Gastroesophageal sphincter (tissue), 4 donors: Measurements from ENCODE around the gene LATS2. TPM values are rescaled to one million over a fixed set of nuclear protein-coding genes. Genes with fewer than 3 reads are reported as not detected.

ENCODE experiments used
- ATAC-seq: fragments of 150-250 bp; one replicate; pipeline ENCODE4 v1.9.1; 2016; ENCODE audit warnings: mild to moderate bottlenecking, moderate library complexity
- H3K27ac ChIP-seq, 4 donors: fragments of 200-600 bp; sonication (generic) in 3 of 4; 1 replicate in 3 of 4; 2 replicates in 1 of 4; pipeline ENCODE4 v1.5.1; 2016 to 2019
- H3K27me3 ChIP-seq: fragments of 200-600 bp; sonication (generic); one replicate; pipeline ENCODE4 v1.5.1; 2019
- H3K36me3 ChIP-seq, 2 donors: fragments of 200-600 bp; sonication (generic); one replicate each; pipeline ENCODE4 v1.5.1; 2019; ENCODE audit warnings: control low read depth in 1 of 2
- H3K4me1 ChIP-seq, 3 donors: fragments of 200-600 bp; sonication (generic); 1 replicate in 2 of 3; 2 replicates in 1 of 3; pipeline ENCODE4 v1.5.1; 2016 to 2019; ENCODE audit warnings: control low read depth in 2 of 3
- H3K4me3 ChIP-seq, 2 donors: fragments of 200-600 bp; sonication (generic); one replicate each; pipeline ENCODE4 v1.5.1; 2019; ENCODE audit warnings: mild to moderate bottlenecking in 1 of 2, moderate library complexity in 1 of 2
- H3K9me3 ChIP-seq, 3 donors: fragments of 200-600 bp; sonication (generic); one replicate each; pipeline ENCODE4 v1.5.1; 2017 to 2019; ENCODE audit warnings: control low read depth in 2 of 3
- CTCF ChIP-seq, 4 experiments: fragments of 200-600 bp in 2 of 4; fragments of 450-650 bp in 2 of 4; sonication (generic) in 1 of 4; IDR thresholded peaks; one replicate each; pipeline ENCODE4 v1.5.1; 2017 to 2019; ENCODE audit warnings: antibody characterized with exemption in 4 of 4, mild to moderate bottlenecking in 2 of 4, moderate library complexity in 2 of 4
- EP300 ChIP-seq: sonication (generic); formaldehyde crosslinking; IDR thresholded peaks from one replicate; pipeline ENCODE4 v1.6.1; 2017; ENCODE audit warnings: antibody characterized with exemption, mild to moderate bottlenecking
- POLR2A ChIP-seq, 2 donors: fragments of 450-650 bp; IDR thresholded peaks; one replicate each; pipeline ENCODE4 v1.6.1; 2017; ENCODE audit warnings: antibody characterized with exemption in 2 of 2, mild to moderate bottlenecking in 2 of 2, moderate library complexity in 1 of 2
- POLR2AphosphoS5 ChIP-seq: sonication (generic); formaldehyde crosslinking; IDR thresholded peaks from one replicate; pipeline ENCODE4 v1.6.1; 2017; ENCODE audit warnings: antibody characterized with exemption
- WGBS, 2 donors: methylation state at CpG; one replicate each; pipeline ENCODE4 v1.1.5; 2018; ENCODE audit warnings: low coverage in 1 of 2; 5-methylcytosine and 5-hydroxymethylcytosine counted together
- total RNA-seq, 4 donors: library from RNA; depleted of rRNA; stranded (reverse); fragments of >200 nt; gene quantifications; one replicate each; pipeline ENCODE4 v1.1.0, GENCODE V29; 2016

LATS2 gene
- total RNA-seq, 4 donors from 2014 or later: 42.2 to 95.4 (median 56.5) TPM

GRCh38 chr13:21033212-21033840 is 28.1 kb downstream of the LATS2 start:
- peak overlapping the region; percentile 87 to 93 (median 92) for H3K27ac ChIP-seq
- peaks cover 13 to 78% (median 43%) of the 10 kb centered on the region in 3 donors for H3K4me1 ChIP-seq
- H3K36me3 ChIP-seq: no peaks in the 10 kb centered on the region
- no peaks in the 10 kb centered on the region for H3K27me3 ChIP-seq
- WGBS, 2 donors: 25 to 26% methylated on average over 8 of the region's 8 CpGs
- TF ChIP-seq POLR2A (IDR thresholded peaks at IDR 0.05) (no peak), CTCF (IDR thresholded peaks at IDR 0.05) (no peak), EP300 (peak; percentile 65), POLR2AphosphoS5 (peak; percentile 99)
- peak overlapping the region; percentile 20 to 22 for H3K4me3 ChIP-seq
- ATAC-seq: peak; percentile 92
- no peaks in the 10 kb centered on the region for H3K9me3 ChIP-seq

GRCh38 chr13:21032656-21033055 is 28.7 kb downstream of the LATS2 start:
- WGBS, 2 donors: 90 to 94% methylated on average over 9 of the region's 10 CpGs
- Histone ChIP-seq H3K27ac (peak overlapping the region; percentile 87 to 93 (median 92)), H3K4me3 (peak overlapping the region in 1 of 2 donors; percentile 22), H3K4me1 (peaks cover 13 to 71% (median 43%) of the 10 kb centered on the region in 3 donors), H3K36me3 (no peaks in the 10 kb centered on the region), H3K9me3 (no peaks in the 10 kb centered on the region), H3K27me3 (no peaks in the 10 kb centered on the region)
- no peak for ATAC-seq
- TF ChIP-seq EP300: no peak
- TF ChIP-seq POLR2AphosphoS5: no peak
- TF ChIP-seq POLR2A (IDR thresholded peaks at IDR 0.05): no peak
- no peak for TF ChIP-seq CTCF (IDR thresholded peaks at IDR 0.05)

- no peak for TF ChIP-seq POLR2AphosphoS5
- no peak for TF ChIP-seq EP300
- no peak for TF ChIP-seq POLR2A (IDR thresholded peaks at IDR 0.05)
- TF ChIP-seq CTCF (IDR thresholded peaks at IDR 0.05): no peak
- ATAC-seq: no peak
- no peaks in the 10 kb centered on the region for H3K9me3 ChIP-seq
- H3K4me1 ChIP-seq: peaks cover 13 to 62% (median 38%) of the 10 kb centered on the region in 3 donors
- WGBS, 2 donors: 84 to 86% methylated on average over 7 to 8 of the region's 8 CpGs
- H3K27ac ChIP-seq: peak overlapping the region in 3 of 4 donors; percentile 87 to 92 (median 91)
- no peaks in the 10 kb centered on the region for H3K36me3 ChIP-seq
- no peaks in the 10 kb centered on the region for H3K27me3 ChIP-seq
- no peak overlapping the region for H3K4me3 ChIP-seq
These were observed 29.7 kb downstream of the LATS2 start for GRCh38 chr13:21031594-21032275.

GRCh38 chr13:21025539-21025938 is 35.8 kb downstream of the LATS2 start:
- no peak overlapping the region for H3K4me3 ChIP-seq
- H3K4me1 ChIP-seq: peaks cover 11 to 37% (median 16%) of the 10 kb centered on the region in 3 donors
- TF ChIP-seq EP300: no peak
- TF ChIP-seq CTCF (IDR thresholded peaks at IDR 0.05): no peak
- no peak for TF ChIP-seq POLR2AphosphoS5
- TF ChIP-seq POLR2A (IDR thresholded peaks at IDR 0.05): no peak
- H3K36me3 ChIP-seq: no peaks in the 10 kb centered on the region
- H3K27ac ChIP-seq: no peak overlapping the region
- H3K27me3 ChIP-seq: no peaks in the 10 kb centered on the region
- WGBS, 2 donors: 85 to 88% methylated on average over 5 of the region's 6 CpGs
- no peaks in the 10 kb centered on the region for H3K9me3 ChIP-seq
- no peak for ATAC-seq
